ENCODE data around the gene DCDC1. TPM values are rescaled to one million over a fixed set of nuclear protein-coding genes. Genes with fewer than 3 reads are reported as not detected.

Gene DCDC1
- total RNA-seq, 4 donors from 2014 or later = 0.34 to 2.7 TPM; not detected in 2

- 89% methylated on average over 6 of the region's 6 CpGs for WGBS
- H3K9me3 ChIP-seq = no peaks in the 10 kb centered on the region
Measured at GRCh38 chr11:31026315-31026714, 343.2 kb downstream of the DCDC1 start.

GRCh38 chr11:31022080-31022479, 347.5 kb downstream of the DCDC1 start:
- Histone ChIP-seq H3K27ac (no peak overlapping the region), H3K9me3 (no peaks in the 10 kb centered on the region), H3K27me3 (no peaks in the 10 kb centered on the region), H3K36me3 (no peaks in the 10 kb centered on the region), H3K4me3 (no peak overlapping the region), H3K4me1 (no peaks in the 10 kb centered on the region)
- WGBS = 66% methylated on average over 2 of the region's 2 CpGs
- TF ChIP-seq CTCF (IDR thresholded peaks at IDR 0.05) = no peak
- no peak for TF ChIP-seq POLR2A (IDR thresholded peaks at IDR 0.05)
- no peak for TF ChIP-seq POLR2AphosphoS5 (IDR thresholded peaks at IDR 0.05)
- no peak for TF ChIP-seq EP300 (IDR thresholded peaks at IDR 0.05)
- no peak for DNase-seq (ENCODE audit: low spot score in 2 of 2)

More at GRCh38 chr11:31026315-31026714, 343.2 kb downstream of the DCDC1 start:
- TF ChIP-seq POLR2AphosphoS5 (IDR thresholded peaks at IDR 0.05) = no peak
- no peak for TF ChIP-seq CTCF (IDR thresholded peaks at IDR 0.05)
- no peak for TF ChIP-seq EP300 (IDR thresholded peaks at IDR 0.05)
- no peak for TF ChIP-seq POLR2A (IDR thresholded peaks at IDR 0.05)
- Histone ChIP-seq H3K4me3 (no peak overlapping the region), H3K27me3 (no peaks in the 10 kb centered on the region), H3K27ac (no peak overlapping the region), H3K36me3 (no peaks in the 10 kb centered on the region), H3K4me1 (no peaks in the 10 kb centered on the region)
- DNase-seq (ENCODE audit: low spot score in 2 of 2) = no peak

GRCh38 chr11:31019786-31020185, 349.8 kb downstream of the DCDC1 start:
- Histone ChIP-seq H3K9me3 (no peaks in the 10 kb centered on the region), H3K36me3 (no peaks in the 10 kb centered on the region), H3K4me1 (no peaks in the 10 kb centered on the region), H3K27me3 (no peaks in the 10 kb centered on the region), H3K4me3 (no peak overlapping the region), H3K27ac (no peak overlapping the region)
- WGBS = 87% methylated on average over 4 of the region's 4 CpGs
- no peak for DNase-seq (ENCODE audit: low spot score in 2 of 2)
- TF ChIP-seq POLR2A (IDR thresholded peaks at IDR 0.05) (no peak), POLR2AphosphoS5 (IDR thresholded peaks at IDR 0.05) (no peak), EP300 (IDR thresholded peaks at IDR 0.05) (no peak), CTCF (IDR thresholded peaks at IDR 0.05) (no peak)

GRCh38 chr11:31005202-31005601, 364.3 kb downstream of the DCDC1 start:
- Histone ChIP-seq H3K27ac (no peak overlapping the region), H3K36me3 (no peaks in the 10 kb centered on the region), H3K4me1 (no peaks in the 10 kb centered on the region), H3K27me3 (no peaks in the 10 kb centered on the region), H3K9me3 (no peaks in the 10 kb centered on the region), H3K4me3 (no peak overlapping the region)
- TF ChIP-seq POLR2AphosphoS5 (IDR thresholded peaks at IDR 0.05) (no peak), POLR2A (IDR thresholded peaks at IDR 0.05) (no peak), CTCF (IDR thresholded peaks at IDR 0.05) (no peak)
- 94% methylated on average over 1 of the region's 1 CpG for WGBS
- no peak for DNase-seq (ENCODE audit: low spot score in 2 of 2)

GRCh38 chr11:31001427-31001826, 368.1 kb downstream of the DCDC1 start:
- DNase-seq (ENCODE audit: low spot score in 2 of 2) = no peak

More at GRCh38 chr11:31001427-31001826, 368.1 kb downstream of the DCDC1 start:
- Histone ChIP-seq H3K4me3 (no peak overlapping the region), H3K36me3 (no peaks in the 10 kb centered on the region), H3K27me3 (no peaks in the 10 kb centered on the region), H3K27ac (no peak overlapping the region), H3K4me1 (no peaks in the 10 kb centered on the region), H3K9me3 (no peaks in the 10 kb centered on the region)
- WGBS = 27% methylated on average over 3 of the region's 3 CpGs
- no peak for TF ChIP-seq CTCF (IDR thresholded peaks at IDR 0.05)
- TF ChIP-seq POLR2A (IDR thresholded peaks at IDR 0.05) = no peak
- TF ChIP-seq POLR2AphosphoS5 (IDR thresholded peaks at IDR 0.05) = no peak

Data from suprapubic skin (tissue), 4 donors.